ENCODE results near the gene SCGB1D4.

DNA sequence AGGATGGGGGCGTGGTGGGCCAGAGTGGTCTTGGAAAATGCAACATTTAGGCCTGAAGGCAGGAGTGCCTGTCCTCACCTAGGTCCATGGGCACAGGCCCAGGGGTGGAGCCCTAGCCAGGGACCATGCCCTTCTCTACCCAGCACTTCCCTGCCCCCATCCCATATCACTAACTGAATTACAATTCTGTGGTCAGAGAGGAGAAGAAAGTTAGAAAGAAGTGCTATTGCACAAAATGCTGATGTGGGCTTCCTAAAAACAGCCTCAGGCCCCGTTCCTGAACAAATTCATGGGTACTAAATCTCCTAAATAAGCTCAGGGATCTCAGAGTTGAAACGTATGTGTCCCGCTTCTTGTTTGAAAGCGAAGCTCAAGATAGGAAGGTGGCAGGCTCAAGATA, 34.9 kb upstream of the SCGB1D4 start:
- TF ChIP-seq POLR2A (IDR thresholded peaks at IDR 0.05) (no peak), EP300 (IDR thresholded peaks at IDR 0.05) (no peak)
- TF ChIP-seq, protein P1, sequence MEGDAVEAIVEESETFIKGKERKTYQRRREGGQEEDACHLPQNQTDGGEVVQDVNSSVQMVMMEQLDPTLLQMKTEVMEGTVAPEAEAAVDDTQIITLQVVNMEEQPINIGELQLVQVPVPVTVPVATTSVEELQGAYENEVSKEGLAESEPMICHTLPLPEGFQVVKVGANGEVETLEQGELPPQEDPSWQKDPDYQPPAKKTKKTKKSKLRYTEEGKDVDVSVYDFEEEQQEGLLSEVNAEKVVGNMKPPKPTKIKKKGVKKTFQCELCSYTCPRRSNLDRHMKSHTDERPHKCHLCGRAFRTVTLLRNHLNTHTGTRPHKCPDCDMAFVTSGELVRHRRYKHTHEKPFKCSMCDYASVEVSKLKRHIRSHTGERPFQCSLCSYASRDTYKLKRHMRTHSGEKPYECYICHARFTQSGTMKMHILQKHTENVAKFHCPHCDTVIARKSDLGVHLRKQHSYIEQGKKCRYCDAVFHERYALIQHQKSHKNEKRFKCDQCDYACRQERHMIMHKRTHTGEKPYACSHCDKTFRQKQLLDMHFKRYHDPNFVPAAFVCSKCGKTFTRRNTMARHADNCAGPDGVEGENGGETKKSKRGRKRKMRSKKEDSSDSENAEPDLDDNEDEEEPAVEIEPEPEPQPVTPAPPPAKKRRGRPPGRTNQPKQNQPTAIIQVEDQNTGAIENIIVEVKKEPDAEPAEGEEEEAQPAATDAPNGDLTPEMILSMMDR (IDR thresholded peaks at IDR 0.05), result no peak
